ENCODE data around the gene PLA2G4E.

PLA2G4E gene

DNA sequence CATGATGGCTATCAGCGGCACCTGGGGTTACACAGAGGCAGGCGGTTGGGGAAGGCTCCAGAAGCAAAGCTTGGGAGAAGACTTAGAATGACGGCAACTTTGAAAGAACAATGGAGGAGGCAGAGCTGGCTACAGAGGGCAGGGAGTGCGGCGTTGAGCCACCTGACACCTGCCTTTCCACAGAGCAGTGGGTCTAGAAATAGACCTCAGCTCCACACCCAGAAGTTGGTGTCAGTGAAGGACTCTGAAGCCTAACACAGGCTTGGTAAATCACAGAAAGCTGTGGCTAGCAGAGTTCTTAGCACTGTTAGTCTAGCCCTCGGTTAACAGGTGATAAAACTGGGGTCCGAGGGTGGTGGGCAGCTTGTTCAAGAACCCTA is 25.4 kb downstream of the PLA2G4E start:
- no peak overlapping the region for H3K4me3 ChIP-seq (ENCODE audit: low read depth, low read length)

DNA sequence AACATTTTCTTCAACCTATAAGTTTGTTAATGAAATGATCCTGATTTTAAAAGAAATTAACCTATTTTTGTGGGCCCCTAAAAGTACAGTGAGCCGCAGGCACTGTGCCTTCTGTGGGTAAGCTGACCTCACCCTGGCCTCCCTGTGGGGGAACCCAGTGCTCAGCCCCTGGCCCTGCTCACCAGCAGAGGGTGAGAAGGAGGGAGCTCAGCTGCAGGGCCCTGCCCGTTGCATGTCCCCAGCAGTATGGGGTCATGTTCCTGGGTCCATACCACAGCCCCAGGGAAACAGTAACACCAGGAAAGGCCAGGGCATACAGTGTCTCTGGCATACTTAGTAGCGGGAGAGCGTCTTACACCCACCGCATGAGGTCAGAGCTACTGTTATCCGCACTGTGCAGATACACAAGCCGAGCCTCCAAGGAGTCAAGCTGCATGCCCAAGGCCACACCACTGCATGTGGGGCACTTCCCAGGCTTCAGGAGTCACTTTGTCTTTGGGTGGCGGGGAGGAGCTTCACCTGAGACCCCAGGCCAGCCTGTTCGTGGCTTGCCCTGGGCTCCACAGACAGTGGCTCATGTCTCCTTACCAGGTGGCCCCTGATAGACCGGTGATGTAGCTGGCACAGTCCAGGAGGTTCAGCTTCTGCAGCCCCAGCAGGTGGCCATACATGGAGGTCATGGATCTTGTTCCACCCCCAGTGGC is 25.9 kb downstream of the PLA2G4E start:
- H3K4me3 ChIP-seq (ENCODE audit: low read depth, low read length), result no peak overlapping the region

DNA sequence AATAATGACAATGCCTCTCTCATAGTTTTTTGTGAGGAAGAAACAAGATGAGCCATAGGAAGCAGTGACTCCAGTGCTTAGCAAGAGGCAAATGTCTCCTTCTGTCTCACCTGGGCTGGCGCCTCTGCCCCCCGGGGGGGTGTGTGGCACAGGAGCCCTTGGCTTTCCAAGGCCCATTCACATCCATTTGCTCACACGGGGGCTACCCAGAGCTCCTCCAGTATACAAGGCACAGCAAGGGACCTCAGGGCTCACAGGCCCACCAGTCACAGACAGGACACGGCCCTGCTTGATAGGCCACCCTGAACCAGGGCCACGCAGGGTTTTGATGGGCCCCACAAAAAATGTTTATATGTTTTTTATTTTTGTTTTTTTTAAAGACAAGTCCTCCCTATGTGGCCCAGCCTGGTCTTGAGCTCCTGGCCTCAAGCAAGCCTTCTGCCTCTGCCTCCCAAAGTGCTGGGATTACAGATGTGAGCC is 26.6 kb downstream of the PLA2G4E start:
- no peak overlapping the region for H3K4me3 ChIP-seq (ENCODE audit: low read depth, low read length)

DNA sequence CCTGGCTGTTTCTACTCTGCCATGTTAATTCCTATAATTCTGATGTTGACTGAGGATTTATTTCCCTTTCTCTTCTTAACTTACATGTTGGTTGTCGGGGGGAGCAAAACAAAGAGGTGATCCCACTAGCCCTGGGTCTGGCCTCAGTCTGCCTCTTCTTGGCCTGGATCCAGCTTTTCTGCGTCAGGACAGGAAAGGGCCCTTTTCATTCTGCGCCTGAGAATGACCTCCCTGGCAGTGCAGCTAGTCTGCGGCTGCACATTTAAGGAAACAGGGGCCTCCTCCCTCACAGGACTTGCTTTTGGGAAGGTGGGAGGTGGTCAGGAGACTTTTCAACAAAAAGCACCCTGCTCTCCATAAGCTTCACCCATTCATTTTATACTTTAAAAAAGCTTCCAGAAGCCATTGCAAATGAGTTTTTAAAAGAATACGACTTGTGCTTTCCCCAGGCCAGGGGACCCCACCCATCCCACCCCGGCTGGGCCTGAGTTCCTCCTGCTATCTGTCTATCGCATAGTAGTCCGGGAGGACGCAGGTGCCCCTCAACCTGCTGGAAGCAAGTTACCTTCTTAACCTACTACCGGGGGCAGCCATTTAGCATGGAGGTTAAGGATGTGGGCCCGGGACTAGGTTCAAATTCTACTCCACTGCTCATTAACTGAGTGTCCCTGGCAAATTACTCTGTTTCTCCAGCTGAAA is 27.2 kb downstream of the PLA2G4E start:
- H3K4me3 ChIP-seq (ENCODE audit: low read depth, low read length), result no peak overlapping the region

DNA sequence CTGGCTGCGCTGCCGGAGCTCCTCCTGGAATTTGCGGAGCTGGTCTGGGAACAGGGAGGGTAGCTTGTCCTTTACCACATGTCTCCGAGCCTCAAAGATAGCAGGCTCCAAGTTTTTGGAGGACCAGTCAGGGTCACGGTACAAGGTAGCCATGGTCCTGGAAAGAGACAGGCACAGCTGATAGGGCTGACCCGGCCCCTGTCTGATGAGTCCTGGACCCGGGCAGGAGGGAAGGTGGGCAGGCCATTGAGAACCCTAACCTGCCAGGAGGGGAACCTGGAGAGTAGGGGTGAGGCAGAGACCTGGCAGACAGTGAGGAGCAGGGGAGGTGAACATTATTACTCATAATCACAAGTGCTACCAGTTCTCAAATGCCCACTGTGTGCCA is 28.0 kb downstream of the PLA2G4E start:
- H3K4me3 ChIP-seq (ENCODE audit: low read depth, low read length), result no peak overlapping the region

DNA sequence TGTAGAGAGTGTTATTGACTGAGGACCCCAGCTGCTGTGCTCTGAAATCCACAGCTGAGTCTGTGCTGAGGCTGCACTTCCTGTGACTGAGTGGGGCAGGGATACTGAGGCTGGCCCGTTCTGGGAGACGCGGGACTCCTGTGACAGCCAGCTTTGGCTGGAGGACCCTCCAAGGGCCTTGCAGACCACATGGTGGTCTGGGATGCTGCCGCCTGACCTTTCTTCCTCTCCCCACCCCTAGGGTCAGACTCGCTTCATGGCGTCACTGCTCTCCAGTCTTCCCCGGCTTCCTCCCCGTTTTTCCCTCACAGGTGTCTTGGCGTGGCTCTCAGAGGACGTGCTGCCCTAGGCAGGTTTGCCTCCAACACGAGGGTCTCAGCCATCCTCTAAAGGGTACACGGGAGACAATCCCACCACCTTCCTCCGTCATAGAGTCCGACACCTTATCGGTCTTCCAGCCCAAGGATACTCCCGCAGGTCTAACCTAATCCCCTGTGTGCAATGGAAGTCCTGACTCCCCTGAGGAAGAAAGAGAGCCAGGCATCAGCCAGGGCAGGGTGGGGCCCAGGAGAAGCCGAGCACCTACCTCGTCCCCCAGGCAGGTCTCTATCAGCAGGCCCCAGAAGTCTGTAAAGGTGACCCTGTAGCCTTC is 28.6 kb downstream of the PLA2G4E start:
- no peak overlapping the region for H3K4me3 ChIP-seq (ENCODE audit: low read depth, low read length)

DNA sequence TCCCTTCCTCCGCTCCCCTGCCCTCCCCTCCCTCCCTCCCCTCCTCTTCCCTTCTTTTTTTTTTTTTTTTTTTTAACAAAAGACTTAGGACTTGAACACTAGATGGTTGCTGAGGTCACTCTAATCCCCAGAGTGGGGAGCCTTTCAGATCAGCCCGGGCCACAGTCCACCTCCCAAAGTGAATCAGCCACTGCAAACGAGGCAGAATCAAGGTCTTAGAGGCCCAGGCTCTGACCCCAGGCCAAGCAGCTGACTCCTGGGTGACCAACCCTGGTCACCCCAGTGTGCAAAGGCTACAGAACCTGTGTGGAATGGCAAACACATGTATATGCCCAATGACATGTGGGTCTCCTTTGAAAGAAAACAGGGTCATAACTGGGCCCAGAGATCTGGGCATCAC is 30.2 kb downstream of the PLA2G4E start:
- H3K4me3 ChIP-seq (ENCODE audit: low read depth, low read length), result no peak overlapping the region

DNA sequence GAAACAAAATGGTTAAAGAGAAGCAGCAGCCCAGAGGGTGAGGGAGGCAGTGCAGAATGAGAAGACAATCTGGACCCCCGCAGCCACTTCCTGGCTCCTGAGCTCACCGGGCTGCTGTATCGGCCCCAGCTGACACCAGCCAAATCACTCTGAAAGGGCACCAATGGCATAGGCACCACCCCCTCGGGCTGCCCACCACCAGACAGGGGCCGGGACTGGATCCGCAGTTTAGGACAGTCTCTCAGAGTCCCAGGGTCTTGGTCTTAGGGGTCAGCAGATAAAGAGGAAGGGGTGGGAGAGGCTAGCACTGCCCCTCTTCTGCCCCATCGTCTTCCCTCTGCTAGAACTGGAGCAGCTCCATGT is 30.6 kb downstream of the PLA2G4E start:
- H3K4me3 ChIP-seq (ENCODE audit: low read depth, low read length), result no peak overlapping the region

DNA sequence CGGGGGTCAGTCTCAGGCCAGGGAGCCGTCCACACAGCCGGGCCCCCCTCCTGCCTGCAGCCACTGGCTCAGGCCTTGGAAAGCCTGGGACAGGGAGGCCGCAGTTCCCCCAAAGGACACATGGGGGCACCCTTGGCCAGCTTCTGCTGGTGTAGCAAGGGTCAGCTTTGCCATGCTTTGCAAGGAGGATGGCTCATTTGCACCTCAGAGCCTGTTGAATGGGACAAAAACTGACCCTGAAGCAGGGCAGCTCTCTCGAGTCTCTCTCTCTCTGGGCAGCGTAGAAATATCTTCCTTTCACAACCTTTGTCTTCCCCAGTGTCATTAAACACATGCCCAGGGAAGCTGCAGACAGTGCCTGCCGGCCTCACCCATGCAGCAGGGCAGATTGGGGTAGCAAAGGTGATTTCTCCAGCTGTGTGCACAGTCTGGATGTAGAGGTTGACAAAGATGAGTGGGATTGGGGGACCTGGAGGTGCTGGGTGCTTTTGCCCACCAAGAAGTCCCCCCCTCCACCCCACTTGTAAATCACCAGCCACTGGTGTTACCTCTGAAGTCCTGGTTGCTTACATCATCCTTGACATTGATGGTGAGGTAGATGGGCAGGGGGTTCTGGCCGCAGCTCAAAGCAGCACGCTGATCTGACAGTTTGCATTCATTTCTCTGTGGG is 31.1 kb downstream of the PLA2G4E start:
- no peak overlapping the region for H3K4me3 ChIP-seq (ENCODE audit: low read depth, low read length)

DNA sequence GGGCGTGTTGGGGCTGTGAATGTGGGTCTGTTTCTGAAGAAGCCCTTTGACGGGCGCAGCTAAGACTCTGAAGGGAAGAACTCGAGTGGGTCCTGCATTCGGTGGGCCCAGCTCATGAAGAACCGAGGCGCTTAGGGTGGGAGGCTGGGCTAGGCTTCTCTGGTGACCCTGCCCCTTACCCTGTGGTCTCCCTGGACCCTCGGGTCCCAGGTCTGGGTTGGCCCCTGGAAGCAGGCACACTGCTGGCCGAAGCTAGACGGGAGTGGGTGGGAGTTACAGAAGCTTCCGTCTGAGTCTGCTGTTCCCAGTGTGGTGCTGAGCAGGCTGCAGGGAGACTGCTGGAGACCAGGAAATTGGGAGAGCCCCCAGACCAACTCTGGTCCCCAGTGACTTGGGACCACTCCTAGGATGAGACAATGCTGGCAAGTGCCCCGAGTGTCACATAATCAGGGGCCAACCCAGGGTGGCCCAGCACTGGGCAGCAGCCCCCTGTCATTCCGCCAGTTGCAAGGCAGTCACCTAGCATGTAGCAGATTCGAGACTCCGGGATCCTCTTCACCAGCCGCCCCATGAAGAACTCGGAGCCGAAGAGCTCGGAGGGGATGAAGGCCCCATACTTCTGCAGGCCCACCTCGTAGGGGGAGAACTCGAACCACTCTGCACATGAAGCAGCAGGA is 31.8 kb downstream of the PLA2G4E start:
- no peak overlapping the region for H3K4me3 ChIP-seq (ENCODE audit: low read depth, low read length)

DNA sequence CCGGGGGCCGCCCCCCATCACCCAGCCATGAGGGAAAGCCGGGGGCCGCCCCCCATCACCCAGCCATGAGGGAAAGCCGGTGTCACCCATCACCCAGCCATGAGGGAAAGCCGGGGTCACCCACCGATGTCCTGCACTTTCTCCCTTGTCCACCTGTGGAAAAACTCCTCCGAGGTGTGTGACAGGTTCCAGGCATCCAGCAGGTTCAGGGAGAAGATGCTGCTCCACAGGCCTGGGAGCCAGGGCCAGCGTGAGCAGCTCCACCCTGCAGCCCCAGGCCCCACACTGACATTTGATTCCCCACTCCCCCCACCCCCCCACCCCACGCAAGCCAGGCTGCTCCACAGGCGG is 32.9 kb downstream of the PLA2G4E start:
- H3K4me3 ChIP-seq (ENCODE audit: low read depth, low read length), result no peak overlapping the region

DNA sequence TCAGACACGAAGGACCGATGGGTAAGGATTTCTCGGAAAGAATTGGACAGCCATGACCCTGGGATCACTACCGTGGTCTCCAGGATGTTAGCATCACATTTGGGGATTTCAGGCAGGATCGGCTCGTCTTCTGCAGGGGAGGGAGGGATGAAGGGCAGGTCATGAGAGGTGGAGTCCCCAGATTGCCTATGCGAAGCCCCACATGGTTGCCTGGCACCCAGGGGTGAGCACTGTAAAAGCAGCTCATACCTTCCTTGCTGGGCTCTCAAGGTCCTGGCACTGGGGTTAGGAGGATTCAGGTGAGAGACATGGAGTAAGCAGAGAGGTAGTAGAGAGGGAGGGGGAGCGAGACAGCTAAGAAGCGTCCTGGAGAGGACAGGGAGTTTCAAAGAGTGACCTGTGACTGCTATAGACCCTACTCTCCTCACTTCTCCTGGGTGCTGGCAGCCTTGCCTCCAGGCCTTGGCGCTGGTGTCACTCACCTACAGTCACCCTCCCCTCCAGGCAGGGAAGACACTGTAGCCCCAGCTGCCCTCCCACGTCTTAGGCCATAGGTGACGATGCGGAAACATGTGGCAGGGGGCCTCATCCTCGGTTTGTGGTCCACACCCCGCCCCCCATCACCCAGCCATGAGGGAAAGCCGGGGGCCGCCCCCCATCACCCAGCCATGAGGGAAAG is 33.5 kb downstream of the PLA2G4E start:
- no peak overlapping the region for H3K4me3 ChIP-seq (ENCODE audit: low read depth, low read length)

DNA sequence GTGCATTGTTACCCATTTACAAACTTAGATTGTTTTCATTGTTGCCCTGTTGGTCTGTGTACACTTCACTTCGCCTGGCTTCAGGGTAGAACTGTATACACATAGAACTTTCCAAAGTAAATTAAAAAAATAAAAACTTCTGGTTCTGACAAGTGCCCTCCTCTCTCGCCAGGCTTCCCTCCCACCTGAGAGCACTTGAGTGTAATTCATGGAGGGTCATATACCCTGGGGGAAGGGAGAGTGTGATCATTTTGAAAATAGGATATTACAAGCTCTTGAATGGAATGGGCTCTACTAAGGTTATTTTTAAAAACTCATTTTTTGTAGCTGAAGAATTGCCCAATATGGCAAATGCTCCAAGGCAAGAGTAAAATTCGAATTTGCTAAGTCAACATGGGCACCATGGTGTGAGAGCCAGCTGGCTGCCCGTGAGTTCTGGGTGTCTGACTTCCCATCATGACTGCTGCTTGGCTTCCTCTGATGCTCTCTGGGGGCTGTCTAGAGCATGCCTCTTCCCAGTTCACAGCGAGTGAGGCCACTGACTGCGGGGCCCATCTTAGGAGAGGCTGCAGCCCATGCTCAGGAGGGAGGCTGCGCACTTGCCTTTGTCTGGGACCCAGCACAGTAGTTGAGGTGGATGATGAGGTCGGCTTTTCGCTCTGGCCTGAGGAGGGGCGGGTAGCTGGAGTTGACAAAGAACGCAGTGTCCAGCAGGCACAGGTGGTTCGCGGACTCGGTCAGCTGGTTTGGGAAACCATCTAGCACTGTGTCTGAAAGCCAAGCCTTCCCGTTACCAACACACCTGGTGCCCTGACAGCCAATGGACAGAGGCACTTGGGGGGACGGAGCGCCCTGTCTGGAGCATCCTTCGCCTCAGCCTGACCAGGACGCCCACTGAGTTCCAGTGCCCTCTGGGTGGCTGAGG is 35.3 kb downstream of the PLA2G4E start:
- no peak overlapping the region for H3K4me3 ChIP-seq (ENCODE audit: low read depth, low read length)

DNA sequence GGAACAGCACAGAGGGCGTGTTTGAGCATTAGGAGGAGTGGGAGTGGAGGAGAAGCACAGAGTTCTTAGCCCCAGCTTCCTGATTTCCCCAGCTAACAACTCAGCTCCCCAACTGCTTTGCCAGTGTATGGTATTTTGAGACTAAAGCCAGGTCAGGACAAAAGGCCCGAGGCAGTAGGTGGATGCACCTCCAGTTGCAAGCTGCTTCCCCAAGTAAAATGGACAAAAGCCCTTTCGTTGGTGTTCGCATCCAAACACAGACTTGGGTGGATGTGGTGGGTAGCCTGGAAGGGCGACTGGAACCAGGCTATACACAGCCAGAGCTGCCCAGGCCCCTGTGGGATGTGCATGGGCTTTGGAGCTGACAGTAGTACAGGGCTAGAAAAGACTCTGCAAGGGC is 36.2 kb downstream of the PLA2G4E start:
- H3K4me3 ChIP-seq (ENCODE audit: low read depth, low read length), result no peak overlapping the region

DNA sequence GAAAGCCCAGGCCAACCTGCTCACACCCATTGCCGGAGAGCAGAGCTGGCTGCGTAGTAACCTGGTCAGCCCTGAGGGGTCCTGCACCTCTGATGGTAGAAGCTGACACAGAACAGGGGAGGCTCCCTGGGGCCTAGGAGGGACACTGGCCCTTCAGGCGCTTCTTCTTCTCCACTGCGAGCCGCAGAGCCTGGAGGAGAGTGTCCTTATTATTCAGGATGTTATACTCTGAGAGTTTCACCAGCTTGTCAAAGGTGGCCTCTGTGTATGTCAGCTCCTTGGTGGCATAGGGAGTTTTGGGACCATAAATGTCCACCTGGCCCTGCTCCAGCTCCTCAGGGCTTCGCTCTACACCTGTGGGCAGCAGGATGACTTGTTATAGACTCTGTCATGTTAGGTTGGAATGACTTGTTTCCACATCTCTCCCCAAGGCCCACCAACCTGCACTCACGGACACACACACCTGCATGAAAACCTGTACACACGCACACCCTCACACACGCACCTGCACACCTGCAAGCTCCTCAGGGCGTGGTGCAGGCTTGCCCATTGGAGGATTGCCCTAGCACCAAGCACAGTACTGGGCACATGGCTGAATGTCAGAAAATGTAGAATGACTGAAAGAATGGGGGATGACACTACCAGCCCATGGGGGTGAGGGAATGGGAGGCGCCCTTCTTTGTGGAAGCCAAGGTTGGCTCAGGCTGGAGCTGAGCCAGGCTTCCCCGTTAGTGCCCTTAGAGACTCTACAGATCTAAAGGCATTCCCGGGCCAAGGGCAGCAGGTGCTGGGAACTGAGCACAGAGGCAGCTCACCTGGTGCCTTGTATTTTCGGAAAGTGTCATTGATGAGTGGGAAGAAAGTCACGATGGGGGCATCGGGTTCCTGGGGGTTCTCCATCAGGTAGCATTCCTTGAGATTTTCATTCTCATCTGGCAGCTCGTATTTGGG is 36.9 kb downstream of the PLA2G4E start:
- no peak overlapping the region for H3K4me3 ChIP-seq (ENCODE audit: low read depth, low read length)

DNA sequence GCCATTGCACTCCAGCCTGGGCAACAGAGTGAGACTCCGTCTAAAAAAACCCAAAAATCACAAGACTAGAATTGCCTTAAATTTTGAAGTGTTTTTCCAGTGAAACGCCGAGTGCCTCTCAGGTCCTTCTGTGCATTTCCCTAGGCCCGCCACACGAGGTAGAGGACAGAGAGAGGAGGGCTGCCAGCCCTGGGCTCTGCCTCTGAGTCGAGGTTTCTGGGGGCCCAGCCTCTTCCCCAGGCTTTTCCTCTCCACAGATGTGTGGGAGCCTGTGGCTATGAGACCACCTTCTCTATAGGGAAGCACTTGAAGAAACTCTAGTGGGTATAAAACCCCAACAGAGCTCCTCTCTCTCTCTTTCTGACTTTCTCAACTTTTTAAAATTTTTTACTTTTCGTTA is 37.6 kb downstream of the PLA2G4E start:
- no peak overlapping the region for H3K4me3 ChIP-seq (ENCODE audit: low read depth, low read length)

DNA sequence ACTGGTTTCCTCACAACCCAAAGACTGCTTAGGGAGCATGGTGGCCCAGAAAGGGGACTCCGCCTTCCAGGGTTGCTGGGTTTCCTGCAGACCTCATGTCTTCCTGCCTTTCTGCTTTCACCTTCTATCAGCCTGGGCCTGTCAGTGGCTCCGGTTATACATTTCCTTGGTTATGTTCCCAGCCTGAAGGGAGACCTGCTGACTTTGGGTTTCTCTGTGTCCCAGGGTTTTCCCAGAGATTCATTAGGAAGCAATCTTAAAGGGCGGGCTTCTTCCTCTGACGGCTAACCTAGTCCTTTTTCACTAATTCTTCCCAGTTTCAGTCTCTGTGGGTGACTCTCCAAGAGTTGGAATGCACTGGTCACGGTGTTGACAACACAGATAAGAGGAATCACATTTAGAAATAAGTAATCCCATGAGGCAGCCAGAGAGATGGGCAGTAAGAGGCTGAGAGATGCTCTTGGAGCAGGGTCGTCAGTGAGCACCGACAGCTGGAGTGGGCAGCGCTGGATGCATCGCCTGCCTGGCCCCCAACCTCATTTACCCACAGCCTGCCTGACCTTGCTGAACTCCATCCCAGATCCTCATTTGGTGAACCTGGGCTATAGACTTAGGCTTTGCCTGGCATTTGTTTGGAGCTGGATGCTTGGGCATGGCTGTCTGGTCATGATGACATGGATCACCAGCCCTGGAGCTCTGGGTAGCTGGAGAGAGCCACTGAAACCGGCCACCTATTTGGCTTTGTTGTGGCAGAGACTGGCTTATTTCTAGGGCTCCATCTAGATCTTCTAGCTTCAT is 38.5 kb downstream of the PLA2G4E start:
- H3K4me3 ChIP-seq (ENCODE audit: low read depth, low read length), result no peak overlapping the region
